Erythroblast (primary cell): ENCODE results near the gene SLC41A2.

Source experiments
- GATA1 ChIP-seq: IDR thresholded peaks from 2 replicates; pipeline ENCODE4 v1.6.1; 2011; ENCODE audit warnings: low read depth, mild to moderate bottlenecking, control low read depth, low read length, moderate library complexity
- POLR2A ChIP-seq: IDR thresholded peaks from 2 replicates; pipeline ENCODE4 v1.6.1; 2011; ENCODE audit warnings: mild to moderate bottlenecking, low read length

- TF ChIP-seq POLR2A = no peak
- TF ChIP-seq GATA1 = no peak
These were observed 16.7 kb upstream of the SLC41A2 start for GRCh38 chr12:104974626-104975290.
